GM23248 (cell line): ENCODE results near the gene SGCA.

Experiments used
- EZH2 ChIP-seq: fragments of 200-600 bp; sonication (generic); IDR thresholded peaks from 2 replicates; pipeline ENCODE4 v1.6.1; 2018; ENCODE audit warnings: antibody characterized with exemption, mild to moderate bottlenecking; ENCODE audit not compliant: insufficient read depth, poor library complexity, severe bottlenecking
- EZH2phosphoT487 ChIP-seq: fragments of 200-600 bp; sonication (generic); IDR thresholded peaks from 2 replicates; pipeline ENCODE4 v1.6.1; 2018; ENCODE audit warnings: antibody characterized with exemption, moderate library complexity, mild to moderate bottlenecking, low read depth; ENCODE audit not compliant: insufficient read depth

DNA sequence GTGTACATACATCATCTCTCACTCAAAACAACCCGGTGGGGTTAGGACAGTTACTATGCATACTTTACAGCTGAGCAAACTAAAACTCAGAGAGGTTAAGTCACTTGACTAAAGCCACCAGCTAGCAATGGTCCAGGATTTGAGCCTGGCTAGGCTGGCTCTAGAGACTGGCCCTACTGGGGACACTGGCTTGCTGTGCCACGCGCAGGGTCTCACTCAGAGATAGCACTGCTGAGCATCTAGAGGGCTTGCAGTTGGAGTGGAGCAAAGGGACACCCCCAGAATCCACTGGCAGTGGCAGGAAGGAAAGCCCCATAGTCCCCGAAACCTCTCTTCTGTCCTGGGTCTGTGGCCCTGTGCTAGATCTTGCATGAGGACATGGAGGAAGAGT, 47.0 kb upstream of the SGCA start:
- TF ChIP-seq EZH2 = no peak
- TF ChIP-seq EZH2phosphoT487 = no peak
